ENCODE data around the gene ITGAL.
A peak's percentile ranks its signal among the peaks of the same experiment; 100 is the strongest.
"Not testable (repeated sequence)": the region's sequence is repeated elsewhere in the genome, so short reads cannot be mapped to it uniquely, and the experiment has no call there.

Gene ITGAL

DNA sequence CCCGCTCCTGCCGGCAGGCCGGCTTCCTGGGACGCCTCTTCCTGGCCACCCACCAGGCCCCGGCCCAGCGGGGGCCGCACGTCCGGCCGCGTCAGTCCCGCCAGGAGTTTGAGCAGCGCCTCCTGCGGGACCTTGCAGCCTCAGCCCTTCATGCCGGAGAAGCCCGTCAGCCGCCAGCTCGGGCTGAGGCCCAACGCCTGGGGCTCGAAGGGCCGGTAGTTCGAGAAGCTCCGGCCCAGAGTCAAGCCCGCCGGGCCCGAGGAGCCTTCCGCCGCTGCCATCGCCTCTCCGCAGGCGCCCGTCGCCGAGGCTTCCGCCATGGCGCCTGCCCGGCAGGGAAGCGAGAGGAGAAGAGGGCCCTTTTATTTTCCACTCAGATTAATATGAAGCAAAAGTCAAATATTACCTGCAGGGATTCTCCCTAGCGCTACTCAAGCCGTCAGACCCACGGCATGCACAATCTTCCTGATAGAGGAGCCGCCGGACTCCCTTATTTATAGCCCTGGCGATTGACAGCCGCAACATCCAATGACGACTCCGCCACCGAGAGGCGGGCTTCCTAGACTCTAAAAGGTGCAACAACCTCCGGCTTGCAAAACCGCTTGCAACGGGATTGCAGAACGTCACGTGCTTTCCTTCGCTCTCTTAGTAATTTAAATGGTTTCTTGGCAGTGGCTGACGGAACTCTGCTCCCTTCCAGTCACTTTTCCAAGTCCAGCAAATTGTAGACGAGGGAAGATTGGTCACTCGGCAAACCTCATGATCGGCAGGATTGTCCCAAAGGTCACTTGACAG, 26.9 kb upstream of the ITGAL start, which contains the start of gene SEPHS2:
Gene SEPHS2 (minus strand): TSS at position 467 of the 795 bp plus-strand sequence. CDS start 147 bp downstream, at position 320.
- peak within 1 kb of the TSS; percentile 94 for H3K4me3 ChIP-seq (ENCODE audit: low read depth, low read length)
- TF ChIP-seq, protein P1, sequence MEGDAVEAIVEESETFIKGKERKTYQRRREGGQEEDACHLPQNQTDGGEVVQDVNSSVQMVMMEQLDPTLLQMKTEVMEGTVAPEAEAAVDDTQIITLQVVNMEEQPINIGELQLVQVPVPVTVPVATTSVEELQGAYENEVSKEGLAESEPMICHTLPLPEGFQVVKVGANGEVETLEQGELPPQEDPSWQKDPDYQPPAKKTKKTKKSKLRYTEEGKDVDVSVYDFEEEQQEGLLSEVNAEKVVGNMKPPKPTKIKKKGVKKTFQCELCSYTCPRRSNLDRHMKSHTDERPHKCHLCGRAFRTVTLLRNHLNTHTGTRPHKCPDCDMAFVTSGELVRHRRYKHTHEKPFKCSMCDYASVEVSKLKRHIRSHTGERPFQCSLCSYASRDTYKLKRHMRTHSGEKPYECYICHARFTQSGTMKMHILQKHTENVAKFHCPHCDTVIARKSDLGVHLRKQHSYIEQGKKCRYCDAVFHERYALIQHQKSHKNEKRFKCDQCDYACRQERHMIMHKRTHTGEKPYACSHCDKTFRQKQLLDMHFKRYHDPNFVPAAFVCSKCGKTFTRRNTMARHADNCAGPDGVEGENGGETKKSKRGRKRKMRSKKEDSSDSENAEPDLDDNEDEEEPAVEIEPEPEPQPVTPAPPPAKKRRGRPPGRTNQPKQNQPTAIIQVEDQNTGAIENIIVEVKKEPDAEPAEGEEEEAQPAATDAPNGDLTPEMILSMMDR (conservative IDR thresholded peaks at IDR 0.05; ENCODE audit: low read depth, low read length), result peak; percentile 57
- peak; percentile 99 for DNase-seq (ENCODE audit: low read depth)

DNA sequence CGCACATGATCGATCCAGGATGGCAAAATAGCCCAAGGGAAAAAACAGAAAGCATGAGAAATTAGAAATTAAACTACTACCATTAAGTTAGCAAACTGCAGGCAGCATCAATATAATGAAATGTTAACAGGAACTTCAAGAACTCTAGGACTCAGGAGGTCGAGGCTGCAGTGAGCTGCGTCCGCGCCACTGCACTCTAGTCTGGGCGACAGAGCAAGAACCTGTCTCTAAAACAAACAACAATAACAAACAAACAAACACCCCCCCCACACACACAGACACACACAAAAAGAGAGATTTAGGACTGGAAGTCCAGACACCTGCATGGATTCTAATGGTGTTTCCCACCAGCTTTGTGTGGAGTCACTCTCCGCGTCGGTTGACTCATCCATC, 26.3 kb upstream of the ITGAL start:
- TF ChIP-seq, protein P1 (conservative IDR thresholded peaks at IDR 0.05; ENCODE audit: low read depth, low read length), result no peak
- peak overlapping the region; percentile 94 for H3K4me3 ChIP-seq (ENCODE audit: low read depth, low read length)
- DNase-seq (ENCODE audit: low read depth), result no peak

DNA sequence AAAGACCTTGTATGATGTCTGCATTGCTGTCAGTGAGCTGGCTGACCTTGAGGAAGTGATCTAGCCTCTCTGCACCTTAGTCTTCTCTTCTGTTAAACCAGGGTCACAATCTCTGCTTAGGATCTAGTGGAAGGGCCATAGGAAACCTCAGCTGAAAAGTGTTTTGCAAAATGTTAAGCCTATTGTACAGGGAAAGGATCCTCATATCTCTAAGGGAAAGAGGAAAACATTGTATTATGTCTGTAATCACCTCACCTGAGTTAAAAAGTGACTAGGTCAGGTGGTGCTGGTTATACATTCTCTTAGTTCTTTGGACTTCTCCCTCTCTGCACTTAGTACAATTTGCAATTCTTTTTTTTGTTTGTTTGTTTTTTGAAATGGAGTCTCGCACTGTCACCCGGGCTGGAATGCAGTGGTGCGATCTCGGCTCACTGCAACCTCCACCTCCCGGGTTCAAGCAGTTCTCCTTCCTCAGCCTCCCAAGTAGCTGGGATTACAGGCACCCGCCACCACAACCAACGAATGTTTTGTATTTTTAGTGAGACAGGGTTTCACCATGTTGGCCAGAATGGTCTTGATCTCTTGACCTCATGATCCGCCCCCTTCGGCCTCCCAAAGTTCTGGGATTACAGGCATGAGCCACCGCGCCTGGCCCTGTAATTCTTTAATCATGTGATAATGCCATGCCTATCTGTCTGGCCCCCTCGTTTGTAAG, 24.9 kb upstream of the ITGAL start:
- no peak for DNase-seq (ENCODE audit: low read depth)
- TF ChIP-seq, protein P1 (conservative IDR thresholded peaks at IDR 0.05; ENCODE audit: low read depth, low read length), result no peak
- no peak overlapping the region for H3K4me3 ChIP-seq (ENCODE audit: low read depth, low read length)

DNA sequence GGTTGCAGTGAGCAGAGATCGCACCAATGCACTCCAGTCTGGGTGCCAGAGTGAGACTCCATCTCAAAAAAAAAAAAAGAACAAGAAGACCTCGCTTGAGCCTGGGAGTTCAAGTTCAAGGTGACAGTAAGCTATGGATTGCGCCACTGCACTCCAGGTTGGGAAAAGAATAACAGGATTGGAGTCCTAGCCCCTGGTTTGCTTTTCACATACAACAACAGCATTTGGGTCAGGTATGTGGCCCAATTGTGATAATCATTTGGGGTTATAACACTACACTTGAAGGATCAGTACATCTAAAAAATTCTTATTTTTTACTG, 23.5 kb upstream of the ITGAL start:
- no peak overlapping the region for H3K4me3 ChIP-seq (ENCODE audit: low read depth, low read length)
- TF ChIP-seq, protein P1 (conservative IDR thresholded peaks at IDR 0.05; ENCODE audit: low read depth, low read length), result no peak
- no peak for DNase-seq (ENCODE audit: low read depth)

DNA sequence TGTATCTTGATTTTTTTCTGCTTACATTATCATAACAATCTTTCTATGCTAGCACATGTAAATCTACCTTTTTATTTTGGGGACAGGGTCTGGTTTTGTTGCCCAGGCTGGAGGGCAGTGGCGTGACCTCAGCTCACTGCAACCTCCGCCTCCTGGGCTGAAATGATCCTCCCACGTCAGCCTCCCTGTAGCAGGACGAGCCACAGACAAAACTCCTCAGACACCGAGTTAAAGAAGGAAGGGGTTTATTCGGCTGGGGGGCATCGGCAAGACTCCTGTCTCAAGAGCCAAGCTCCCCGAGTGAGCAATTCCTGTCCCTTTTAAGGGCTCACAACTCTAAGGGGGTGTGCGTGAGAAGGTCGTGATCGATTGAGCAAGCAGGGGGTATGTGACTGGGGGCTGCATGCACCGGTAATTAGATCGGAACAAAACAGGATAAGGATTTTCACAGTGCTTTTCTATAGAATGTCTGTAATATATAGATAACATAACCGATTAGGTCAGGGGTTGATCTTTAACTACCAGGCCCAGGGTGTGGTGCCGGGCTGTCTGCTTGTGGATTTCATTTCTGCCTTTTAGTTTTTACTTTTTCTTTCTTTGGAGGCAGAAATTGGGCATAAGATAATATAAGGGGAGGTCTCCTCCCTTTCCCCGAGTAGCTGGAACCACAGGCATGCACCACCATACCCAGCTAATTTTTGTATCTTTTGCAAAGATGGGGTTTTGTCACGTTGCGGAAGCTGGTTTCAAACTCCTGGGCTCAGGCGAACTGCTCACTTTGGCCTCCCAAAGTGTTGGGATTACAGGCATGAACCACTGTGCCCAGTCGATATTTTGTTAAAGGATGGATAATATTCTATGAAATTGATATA, 19.6 kb upstream of the ITGAL start:
- H3K4me3 ChIP-seq (ENCODE audit: low read depth, low read length); DNase-seq (ENCODE audit: low read depth): not testable (repeated sequence)

DNA sequence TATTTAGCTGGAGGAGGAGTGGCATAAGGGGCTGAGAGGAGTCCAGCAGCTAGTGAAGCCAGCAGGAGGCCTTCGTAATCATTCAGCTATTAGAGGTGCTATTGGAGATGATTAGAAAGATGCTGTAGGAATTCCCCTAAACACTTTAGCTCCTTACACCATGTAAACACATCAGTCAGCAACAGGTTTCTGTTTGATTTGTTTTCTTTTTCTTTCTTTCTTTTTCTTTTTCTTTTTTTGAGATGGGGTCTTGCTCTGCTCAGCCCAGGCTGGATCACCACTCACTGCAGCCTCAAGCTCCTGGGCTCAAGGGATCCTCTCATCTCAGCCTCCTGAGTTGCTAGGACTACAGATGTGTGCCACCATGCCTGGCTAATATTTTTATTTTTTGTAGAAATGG, 16.2 kb upstream of the ITGAL start:
- TF ChIP-seq, protein P1 (conservative IDR thresholded peaks at IDR 0.05; ENCODE audit: low read depth, low read length), result no peak
- DNase-seq (ENCODE audit: low read depth), result no peak
- no peak overlapping the region for H3K4me3 ChIP-seq (ENCODE audit: low read depth, low read length)

DNA sequence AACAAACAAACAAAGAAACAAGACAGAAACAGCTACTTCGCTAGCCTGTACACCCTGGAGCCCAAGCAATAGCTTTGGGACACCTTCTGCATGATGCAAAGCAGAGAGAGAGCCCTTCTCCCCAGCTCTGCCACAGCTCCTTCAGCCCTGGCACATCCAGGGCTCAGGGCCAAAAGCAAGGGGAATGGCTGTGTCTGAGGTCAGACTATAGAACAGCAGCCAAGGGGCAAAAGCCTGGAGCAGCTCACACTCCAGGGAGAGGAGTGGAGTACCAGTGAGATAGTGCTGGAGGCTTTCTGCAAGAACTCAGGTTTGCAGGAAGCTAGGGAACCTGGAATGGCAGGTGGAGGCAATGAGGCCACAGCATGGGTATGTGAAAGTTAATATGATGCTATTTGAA, 15.3 kb upstream of the ITGAL start:
- DNase-seq (ENCODE audit: low read depth), result no peak
- no peak overlapping the region for H3K4me3 ChIP-seq (ENCODE audit: low read depth, low read length)
- TF ChIP-seq, protein P1 (conservative IDR thresholded peaks at IDR 0.05; ENCODE audit: low read depth, low read length), result no peak
